ENCODE measurements around the gene DVL1. TPM values are rescaled to one million over a fixed set of nuclear protein-coding genes. Genes with fewer than 3 reads are reported as not detected.

DVL1 gene
- total RNA-seq, 2 experiments from 2014 or later, result 29.1 to 30.7 TPM

GRCh38 chr1:1285611-1286311 is 63.5 kb downstream of the DVL1 start:
- ATAC-seq (peak; percentile 9), DNase-seq (no peak)
- H3K4me1 Mint-ChIP-seq (ENCODE audit: low read depth), result no peaks in the 10 kb centered on the region
- H3K4me3 Mint-ChIP-seq, result no peak overlapping the region
- no peaks in the 10 kb centered on the region for H3K27me3 Mint-ChIP-seq (ENCODE audit: low read depth)
- H3K27ac Mint-ChIP-seq, result no peak overlapping the region
- no peaks in the 10 kb centered on the region for H3K36me3 Mint-ChIP-seq (ENCODE audit: low read depth)
- H3K9me3 Mint-ChIP-seq (ENCODE audit: insufficient read depth), result no peaks in the 10 kb centered on the region
- ChIA-PET CTCF (interaction anchor here (2.4 kb wide), 1 partner anchor 163 kb away, joined by 11 read pairs; no protein-coding TSS in a partner anchor), POLR2A (interaction anchor here (1.3 kb wide), 1 partner anchor 20 kb away, joined by 3 read pairs; no protein-coding TSS in a partner anchor)

Small RNAs within 50 kb of the gene (microRNA-seq; reads per million reads assigned to microRNA genes)
- gene MIR6726, result 4.6 reads per million
- gene MIR6727, result not detected
- not detected for gene MIR6808

Other genes with a start within 250 kb of the DVL1 start
- gene C1orf159, start 233.3 kb downstream of the DVL1 start, total RNA-seq, result 10 to 100 TPM; 24.5 to 26.8 TPM
- gene TTLL10, start 175.5 kb downstream of the DVL1 start, total RNA-seq, result under 1 TPM; 0.63 to 0.90 TPM
- gene TNFRSF18, start 142.8 kb downstream of the DVL1 start, total RNA-seq, result 10 to 100 TPM; 17.5 to 18.8 TPM
- gene TNFRSF4, start 135.3 kb downstream of the DVL1 start, total RNA-seq, result 1 to 10 TPM; 1.6 to 2.9 TPM
- gene SDF4, start 117.4 kb downstream of the DVL1 start, total RNA-seq, result 10 to 100 TPM; 96.9 to 99.3 TPM
- 10 to 100 TPM; 21.2 to 22.4 TPM for gene B3GALT6, start 117.2 kb downstream of the DVL1 start, total RNA-seq
- 1 to 10 TPM; 1.8 to 2.2 TPM for gene C1QTNF12, start 102.7 kb downstream of the DVL1 start, total RNA-seq
- gene UBE2J2, start 75.6 kb downstream of the DVL1 start, total RNA-seq, result 10 to 100 TPM; 62.3 to 67.5 TPM
- gene SCNN1D, start 69.0 kb downstream of the DVL1 start, total RNA-seq, result 1 to 10 TPM; 3.4 to 3.6 TPM
- gene ACAP3, start 41.5 kb downstream of the DVL1 start, total RNA-seq, result 10 to 100 TPM; 65.2 to 87.3 TPM
- gene PUSL1, start 40.8 kb downstream of the DVL1 start, total RNA-seq, result 10 to 100 TPM; 24.0 to 26.2 TPM
- gene INTS11, start 24.8 kb downstream of the DVL1 start, total RNA-seq, result 100 to 1,000 TPM; 120 to 134 TPM
- gene CPTP, start 24.6 kb downstream of the DVL1 start, total RNA-seq, result 10 to 100 TPM; 18.5 to 21.4 TPM
- gene TAS1R3, start 18.1 kb downstream of the DVL1 start, total RNA-seq, result 1 to 10 TPM in 1 of 2 experiments, under 1 TPM in 1; 0.78 to 1.2 TPM
- not detected for gene MXRA8, start 9.1 kb upstream of the DVL1 start, total RNA-seq
- gene AURKAIP1, start 25.8 kb upstream of the DVL1 start, total RNA-seq, result 100 to 1,000 TPM; 120 to 123 TPM
- gene CCNL2, start 49.9 kb upstream of the DVL1 start, total RNA-seq, result 100 to 1,000 TPM in 1 of 2 experiments, 10 to 100 TPM in 1; 98.3 to 110 TPM
- gene MRPL20, start 57.9 kb upstream of the DVL1 start, total RNA-seq, result 100 to 1,000 TPM; 111 to 117 TPM
- not detected for gene ANKRD65, start 71.9 kb upstream of the DVL1 start, total RNA-seq
- gene VWA1, start 86.3 kb upstream of the DVL1 start, total RNA-seq, result under 1 TPM; 0.21 to 0.29 TPM
- gene ATAD3C, start 100.3 kb upstream of the DVL1 start, total RNA-seq, result 1 to 10 TPM; 1.0 to 1.4 TPM
- 10 to 100 TPM; 41.5 to 49.6 TPM for gene ATAD3B, start 122.3 kb upstream of the DVL1 start, total RNA-seq
- 10 to 100 TPM; 51.6 to 57.4 TPM for gene ATAD3A, start 162.7 kb upstream of the DVL1 start, total RNA-seq
- gene TMEM240, start 191.2 kb upstream of the DVL1 start, total RNA-seq, result 1 to 10 TPM; 1.0 to 1.1 TPM
- 100 to 1,000 TPM; 123 to 129 TPM for gene SSU72, start 225.4 kb upstream of the DVL1 start, total RNA-seq

All from activated CD8-positive, alpha-beta T cell treated with anti-CD3 and anti-CD28 coated beads, Interleukin-2, amount 10 ng/mL, durations not matched to agents 7 days and 5 days (primary cell).